ENCODE measurements around the gene OTOGL. TPM values are rescaled to one million over a fixed set of nuclear protein-coding genes. Genes with fewer than 3 reads are reported as not detected.

Gene OTOGL
- polyA plus RNA-seq, 2 of the 4 experiments (the other 2 are of a cell fraction), result 0.04 TPM; not detected in 1

DNA sequence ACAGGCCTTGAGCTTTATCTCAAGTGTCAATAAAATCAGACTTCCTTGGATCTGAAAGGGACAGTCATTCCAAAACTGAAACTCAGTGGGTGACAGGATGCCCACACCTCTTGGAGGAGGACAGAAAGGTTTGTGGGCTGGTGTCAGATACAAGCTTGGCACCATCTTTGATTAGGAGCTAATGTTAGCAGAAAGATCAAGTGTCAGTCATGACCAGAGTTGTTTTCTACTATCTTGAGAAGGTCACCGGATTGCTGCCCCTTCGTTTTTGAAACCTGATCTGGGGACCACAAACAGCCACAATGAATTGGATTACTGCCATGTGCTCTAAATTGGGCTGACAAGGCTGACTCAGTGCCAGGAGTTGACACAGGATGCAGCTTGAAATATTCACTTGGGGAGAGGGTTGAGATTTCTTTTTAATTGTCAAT, 88.3 kb downstream of the OTOGL start:
- DNase-seq (ENCODE audit: low read depth in 1 of 2, low spot score in 1 of 2) (no peak), ATAC-seq (no peak), FAIRE-seq (no peak)
- no peaks in the 10 kb centered on the region for H3K9me3 ChIP-seq
- H3K4me2 ChIP-seq, result no peak overlapping the region
- 48% methylated on average over 2 of the region's 2 CpGs for WGBS (ENCODE audit: missing lambda C conversion rate)
- no peak for TF ChIP-seq CHD2 (IDR thresholded peaks at IDR 0.05; ENCODE audit: low read length, partially characterized antibody)
- no peak for TF ChIP-seq RNF2 (IDR thresholded peaks at IDR 0.05; ENCODE audit: borderline replicate concordance, low read depth)
- TF ChIP-seq TFCP2L1 (CRISPR knock-in tag; IDR thresholded peaks at IDR 0.05), result no peak
- no peak for TF ChIP-seq CBX8 (IDR thresholded peaks at IDR 0.05)
- TF ChIP-seq, protein P1, sequence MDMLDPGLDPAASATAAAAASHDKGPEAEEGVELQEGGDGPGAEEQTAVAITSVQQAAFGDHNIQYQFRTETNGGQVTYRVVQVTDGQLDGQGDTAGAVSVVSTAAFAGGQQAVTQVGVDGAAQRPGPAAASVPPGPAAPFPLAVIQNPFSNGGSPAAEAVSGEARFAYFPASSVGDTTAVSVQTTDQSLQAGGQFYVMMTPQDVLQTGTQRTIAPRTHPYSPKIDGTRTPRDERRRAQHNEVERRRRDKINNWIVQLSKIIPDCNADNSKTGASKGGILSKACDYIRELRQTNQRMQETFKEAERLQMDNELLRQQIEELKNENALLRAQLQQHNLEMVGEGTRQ (IDR thresholded peaks at IDR 0.05), result no peak
- no peak for TF ChIP-seq MAFK (IDR thresholded peaks at IDR 0.05; ENCODE audit: partially characterized antibody)
- TF ChIP-seq MYC (IDR thresholded peaks at IDR 0.05; ENCODE audit: borderline replicate concordance, low read length), result no peak
- TF ChIP-seq GATA3 (IDR thresholded peaks at IDR 0.05; ENCODE audit: borderline replicate concordance), result no peak
- TF ChIP-seq, protein P2, sequence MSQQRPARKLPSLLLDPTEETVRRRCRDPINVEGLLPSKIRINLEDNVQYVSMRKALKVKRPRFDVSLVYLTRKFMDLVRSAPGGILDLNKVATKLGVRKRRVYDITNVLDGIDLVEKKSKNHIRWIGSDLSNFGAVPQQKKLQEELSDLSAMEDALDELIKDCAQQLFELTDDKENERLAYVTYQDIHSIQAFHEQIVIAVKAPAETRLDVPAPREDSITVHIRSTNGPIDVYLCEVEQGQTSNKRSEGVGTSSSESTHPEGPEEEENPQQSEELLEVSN (IDR thresholded peaks at IDR 0.05; ENCODE audit: borderline replicate concordance, low read depth), result no peak
- no peak for TF ChIP-seq POLR2A (IDR thresholded peaks at IDR 0.05; ENCODE audit: low read length)
- no peak for TF ChIP-seq ZC3H11A (IDR thresholded peaks at IDR 0.05)
- TF ChIP-seq SREBF2 (IDR thresholded peaks at IDR 0.05), result no peak
- H3K4me1 ChIP-seq, result peaks cover 3% of the 10 kb centered on the region; the same call in 1 of the 3 replicates
- ChIA-PET POLR2A (interaction anchor here (0.6 to 1.5 kb wide), 2 partner anchors 253 to 269 kb away, joined by 3 read pairs; no protein-coding TSS in a partner anchor), CTCF (interaction anchor here (1.0 to 1.7 kb wide), 10 partner anchors 9 to 813 kb away, joined by 3 to 10 read pairs (median 5); no protein-coding TSS in a partner anchor)
- H3K27ac ChIP-seq, result no peak overlapping the region
- H3K4me3 ChIP-seq, result no peak overlapping the region

DNA sequence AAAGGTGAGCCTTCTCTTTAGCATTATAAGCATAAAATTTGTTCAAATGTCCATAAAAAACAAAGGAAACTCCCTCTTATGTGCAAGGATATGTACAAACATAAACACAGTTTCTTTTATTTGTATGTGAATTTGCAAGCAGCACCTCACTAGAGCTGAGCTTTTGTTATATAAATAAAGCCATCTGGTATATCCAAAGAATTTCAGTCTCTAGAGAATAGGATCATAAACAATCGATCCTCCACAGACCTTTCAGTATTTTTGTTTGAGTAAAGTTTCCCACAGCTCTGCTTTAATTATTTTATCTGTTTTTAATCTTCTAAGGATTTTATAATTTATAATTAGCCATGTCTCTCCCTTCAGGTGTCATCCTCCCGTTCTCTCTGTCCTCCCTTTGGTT, 89.2 kb downstream of the OTOGL start:
- ATAC-seq, result no peak
- H3K4me3 ChIP-seq, result no peak overlapping the region
- no peak for FAIRE-seq
- WGBS (ENCODE audit: missing lambda C conversion rate), result 69% methylated on average over 2 of the region's 2 CpGs
- no peak overlapping the region for H3K27ac ChIP-seq
- CTCF ChIA-PET, result interaction anchor here (1.6 to 4.4 kb wide), 2 partner anchors 78 to 82 kb away, joined by 4 to 23 read pairs; no protein-coding TSS in a partner anchor
- no peak overlapping the region for H3K4me2 ChIP-seq
- peaks cover 3% of the 10 kb centered on the region; the same call in 1 of the 3 replicates for H3K4me1 ChIP-seq
- POLR2A ChIA-PET, result no interaction called here
- no peaks in the 10 kb centered on the region for H3K9me3 ChIP-seq
- no peak for TF ChIP-seq KDM1A (IDR thresholded peaks at IDR 0.05; ENCODE audit: low read depth)
- TF ChIP-seq FOSL2 (IDR thresholded peaks at IDR 0.05), result no peak
- no peak for TF ChIP-seq FOSL2 (CRISPR knock-in tag; IDR thresholded peaks at IDR 0.05)
- TF ChIP-seq POLR2A (IDR thresholded peaks at IDR 0.05; ENCODE audit: low read length), result no peak
- TF ChIP-seq, protein P3, sequence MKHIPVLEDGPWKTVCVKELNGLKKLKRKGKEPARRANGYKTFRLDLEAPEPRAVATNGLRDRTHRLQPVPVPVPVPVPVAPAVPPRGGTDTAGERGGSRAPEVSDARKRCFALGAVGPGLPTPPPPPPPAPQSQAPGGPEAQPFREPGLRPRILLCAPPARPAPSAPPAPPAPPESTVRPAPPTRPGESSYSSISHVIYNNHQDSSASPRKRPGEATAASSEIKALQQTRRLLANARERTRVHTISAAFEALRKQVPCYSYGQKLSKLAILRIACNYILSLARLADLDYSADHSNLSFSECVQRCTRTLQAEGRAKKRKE (CRISPR knock-in tag; IDR thresholded peaks at IDR 0.05; ENCODE audit: low read depth), result no peak
- no peak for TF ChIP-seq MAZ (IDR thresholded peaks at IDR 0.05; ENCODE audit: borderline replicate concordance, low read depth, low read length)
- TF ChIP-seq KDM5A (IDR thresholded peaks at IDR 0.05), result no peak
- no peak for TF ChIP-seq EHMT2 (IDR thresholded peaks at IDR 0.05; ENCODE audit: low read depth)
- no peak for TF ChIP-seq ZC3H11A (IDR thresholded peaks at IDR 0.05)
- TF ChIP-seq GATA3 (IDR thresholded peaks at IDR 0.05; ENCODE audit: borderline replicate concordance), result no peak
- TF ChIP-seq RCOR1 (IDR thresholded peaks at IDR 0.05; ENCODE audit: low read depth, low read length), result no peak
- TF ChIP-seq, protein P4, sequence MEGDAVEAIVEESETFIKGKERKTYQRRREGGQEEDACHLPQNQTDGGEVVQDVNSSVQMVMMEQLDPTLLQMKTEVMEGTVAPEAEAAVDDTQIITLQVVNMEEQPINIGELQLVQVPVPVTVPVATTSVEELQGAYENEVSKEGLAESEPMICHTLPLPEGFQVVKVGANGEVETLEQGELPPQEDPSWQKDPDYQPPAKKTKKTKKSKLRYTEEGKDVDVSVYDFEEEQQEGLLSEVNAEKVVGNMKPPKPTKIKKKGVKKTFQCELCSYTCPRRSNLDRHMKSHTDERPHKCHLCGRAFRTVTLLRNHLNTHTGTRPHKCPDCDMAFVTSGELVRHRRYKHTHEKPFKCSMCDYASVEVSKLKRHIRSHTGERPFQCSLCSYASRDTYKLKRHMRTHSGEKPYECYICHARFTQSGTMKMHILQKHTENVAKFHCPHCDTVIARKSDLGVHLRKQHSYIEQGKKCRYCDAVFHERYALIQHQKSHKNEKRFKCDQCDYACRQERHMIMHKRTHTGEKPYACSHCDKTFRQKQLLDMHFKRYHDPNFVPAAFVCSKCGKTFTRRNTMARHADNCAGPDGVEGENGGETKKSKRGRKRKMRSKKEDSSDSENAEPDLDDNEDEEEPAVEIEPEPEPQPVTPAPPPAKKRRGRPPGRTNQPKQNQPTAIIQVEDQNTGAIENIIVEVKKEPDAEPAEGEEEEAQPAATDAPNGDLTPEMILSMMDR (IDR thresholded peaks at IDR 0.05), result no peak
- TF ChIP-seq, protein P1 (IDR thresholded peaks at IDR 0.05), result no peak
- TF ChIP-seq MYC (IDR thresholded peaks at IDR 0.05; ENCODE audit: borderline replicate concordance, low read length), result no peak
- TF ChIP-seq, protein P2 (IDR thresholded peaks at IDR 0.05; ENCODE audit: borderline replicate concordance, low read depth), result no peak
- TF ChIP-seq HEYL (CRISPR knock-in tag; IDR thresholded peaks at IDR 0.05), result no peak
- DNase-seq (ENCODE audit: low read depth in 1 of 2, low spot score in 1 of 2), result no peak
